Left lung (tissue), 10 donors: Measurements from ENCODE around the gene CALHM6. TPM values are rescaled to one million over a fixed set of nuclear protein-coding genes. Genes with fewer than 3 reads are reported as not detected.

Source experiments
- ATAC-seq: fragments of 200-7000 bp; cut with Tn5 transposase; one replicate; pipeline ENCODE4 v1.9.1; 2020; ENCODE audit warnings: moderate library complexity
- DNase-seq, 4 donors: peaks; one replicate each; pipeline ENCODE4 v3.0.0-alpha.2; 2013 to 2020
- H3K27ac ChIP-seq, 2 donors: fragments of 200-600 bp; sonication (generic) in 1 of 2; one replicate each; pipeline versions ENCODE4 v1.5.0 to v1.8.0; 2020 to 2021
- H3K27me3 ChIP-seq, 2 donors: fragments of 200-600 bp; sonication (generic) in 1 of 2; one replicate each; pipeline versions ENCODE4 v1.5.0 to v1.8.0; 2020 to 2021
- H3K36me3 ChIP-seq, 2 donors: fragments of 200-600 bp; sonication (generic) in 1 of 2; one replicate each; pipeline versions ENCODE4 v1.5.0 to v1.8.0; 2020 to 2021
- H3K4me1 ChIP-seq, 2 donors: fragments of 200-600 bp; one replicate each; pipeline ENCODE4 v1.8.0; 2021
- H3K4me3 ChIP-seq, 2 donors: fragments of 200-600 bp; sonication (generic) in 1 of 2; one replicate each; pipeline versions ENCODE4 v1.5.0 to v1.8.0; 2020 to 2021; ENCODE audit warnings: mild to moderate bottlenecking in 1 of 2
- H3K9me3 ChIP-seq, 2 donors: fragments of 200-600 bp; sonication (generic) in 1 of 2; one replicate each; pipeline versions ENCODE4 v1.5.0 to v1.8.0; 2020 to 2021
- intact Hi-C, 2 donors: fragments of 100-400 bp; cut with DNase I; formaldehyde crosslinking; loops; one replicate each; pipeline versions ENCODE4 v1.11.2 to v1.14.2; 2022
- polyA plus RNA-seq, 6 donors: library from polyadenylated mRNA; unstranded; fragments of 120-200 nt; gene quantifications; one replicate each; pipeline ENCODE4 v1.2.1, GENCODE V29; 2013; ENCODE audit not compliant: insufficient read length in 6 of 6
- total RNA-seq, 2 donors: library from RNA; stranded (reverse); fragmentation: NEBNext Ultra II Directional; extraction: Animal tissue kit (Norgen Biotek cat#: 25700); gene quantifications; one replicate each; pipeline ENCODE4 v1.2.1, GENCODE V29; 2021
- TF ChIP-seq, protein P1 (sequence below), 2 donors: fragments of 200-600 bp; sonication (generic) in 1 of 2; IDR thresholded peaks; one replicate each; pipeline versions ENCODE4 v1.5.0 to v1.8.0; 2021; ENCODE audit warnings: antibody characterized with exemption in 2 of 2
- donor health status: DM: no; HTN: yes; CAD: no.
- donor health status: DM: no; HTN: no; CAD: no.

CALHM6 gene
- total and polyA plus RNA-seq, 8 donors = 2.1 to 9.1 (median 6.1) TPM

GRCh38 chr6:116429111-116429510 is 32.1 kb upstream of the CALHM6 start:
- ATAC-seq = no peak
- Histone ChIP-seq H3K4me3 (no peak overlapping the region), H3K27me3 (no peaks in the 10 kb centered on the region), H3K27ac (no peak overlapping the region), H3K4me1 (peaks cover 0 to 7% of the 10 kb centered on the region in 2 donors), H3K9me3 (no peaks in the 10 kb centered on the region), H3K36me3 (peaks cover 0 to 65% of the 10 kb centered on the region in 2 donors)
- TF ChIP-seq, protein P1, sequence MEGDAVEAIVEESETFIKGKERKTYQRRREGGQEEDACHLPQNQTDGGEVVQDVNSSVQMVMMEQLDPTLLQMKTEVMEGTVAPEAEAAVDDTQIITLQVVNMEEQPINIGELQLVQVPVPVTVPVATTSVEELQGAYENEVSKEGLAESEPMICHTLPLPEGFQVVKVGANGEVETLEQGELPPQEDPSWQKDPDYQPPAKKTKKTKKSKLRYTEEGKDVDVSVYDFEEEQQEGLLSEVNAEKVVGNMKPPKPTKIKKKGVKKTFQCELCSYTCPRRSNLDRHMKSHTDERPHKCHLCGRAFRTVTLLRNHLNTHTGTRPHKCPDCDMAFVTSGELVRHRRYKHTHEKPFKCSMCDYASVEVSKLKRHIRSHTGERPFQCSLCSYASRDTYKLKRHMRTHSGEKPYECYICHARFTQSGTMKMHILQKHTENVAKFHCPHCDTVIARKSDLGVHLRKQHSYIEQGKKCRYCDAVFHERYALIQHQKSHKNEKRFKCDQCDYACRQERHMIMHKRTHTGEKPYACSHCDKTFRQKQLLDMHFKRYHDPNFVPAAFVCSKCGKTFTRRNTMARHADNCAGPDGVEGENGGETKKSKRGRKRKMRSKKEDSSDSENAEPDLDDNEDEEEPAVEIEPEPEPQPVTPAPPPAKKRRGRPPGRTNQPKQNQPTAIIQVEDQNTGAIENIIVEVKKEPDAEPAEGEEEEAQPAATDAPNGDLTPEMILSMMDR (IDR thresholded peaks at IDR 0.05) = no peak
- intact Hi-C loops = no loop called here
- no peak for DNase-seq

GRCh38 chr6:116430860-116431259 is 30.3 kb upstream of the CALHM6 start:
- H3K27ac ChIP-seq = no peak overlapping the region
- intact Hi-C loops = no loop called here
- H3K4me1 ChIP-seq = no peaks in the 10 kb centered on the region
- H3K9me3 ChIP-seq = no peaks in the 10 kb centered on the region
- ATAC-seq (no peak), DNase-seq (no peak)
- H3K36me3 ChIP-seq = peaks cover 0 to 82% of the 10 kb centered on the region in 2 donors
- H3K4me3 ChIP-seq = no peak overlapping the region
- H3K27me3 ChIP-seq = no peaks in the 10 kb centered on the region
- TF ChIP-seq, protein P1 (IDR thresholded peaks at IDR 0.05) = no peak

- no peak for DNase-seq
- Histone ChIP-seq H3K9me3 (no peaks in the 10 kb centered on the region), H3K4me1 (no peaks in the 10 kb centered on the region), H3K27ac (no peak overlapping the region), H3K36me3 (peaks cover 0 to 84% of the 10 kb centered on the region in 2 donors), H3K4me3 (no peak overlapping the region), H3K27me3 (no peaks in the 10 kb centered on the region)
- no peak for ATAC-seq
- TF ChIP-seq, protein P1 (IDR thresholded peaks at IDR 0.05) = no peak
- intact Hi-C loops = no loop called here
These were observed 29.1 kb upstream of the CALHM6 start for GRCh38 chr6:116431964-116432595.

DNA sequence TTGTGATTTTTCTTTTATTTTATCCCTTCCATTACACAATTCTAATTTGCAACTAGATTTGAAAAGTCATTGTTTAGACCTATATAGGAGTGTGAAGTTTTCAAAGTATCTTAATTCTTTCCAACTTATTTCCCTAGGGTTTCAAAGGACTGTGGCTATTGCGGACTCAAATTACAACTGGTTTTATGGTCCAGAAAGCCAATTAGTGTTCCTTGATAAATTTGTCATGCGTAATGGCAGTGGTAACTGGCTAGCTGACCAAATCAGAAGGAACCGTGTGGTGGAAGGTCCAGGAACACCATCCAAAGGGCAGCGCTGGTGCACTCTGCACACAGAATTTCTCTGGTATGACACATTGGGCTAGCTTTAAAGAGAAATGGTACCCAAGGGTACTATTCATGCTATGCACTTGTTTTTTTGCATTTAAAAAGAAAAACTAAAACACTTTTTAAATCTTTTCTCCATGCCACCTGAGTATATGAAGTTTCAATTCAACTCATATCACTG is 27.9 kb upstream of the CALHM6 start:
- Histone ChIP-seq H3K9me3 (no peaks in the 10 kb centered on the region), H3K27ac (no peak overlapping the region), H3K4me3 (no peak overlapping the region), H3K36me3 (peaks cover 0 to 72% of the 10 kb centered on the region in 2 donors), H3K27me3 (no peaks in the 10 kb centered on the region), H3K4me1 (no peaks in the 10 kb centered on the region)
- no peak for DNase-seq
- ATAC-seq = no peak
- intact Hi-C loops = no loop called here
- TF ChIP-seq, protein P1 (IDR thresholded peaks at IDR 0.05) = no peak

- ATAC-seq (no peak), DNase-seq (no peak)
- peaks cover 0 to 63% of the 10 kb centered on the region in 2 donors for H3K36me3 ChIP-seq
- intact Hi-C loops = no loop called here
- H3K27ac ChIP-seq = no peak overlapping the region
- H3K9me3 ChIP-seq = no peaks in the 10 kb centered on the region
- TF ChIP-seq, protein P1 (IDR thresholded peaks at IDR 0.05) = no peak
- peaks cover 0 to 3% of the 10 kb centered on the region in 2 donors for H3K4me1 ChIP-seq
- H3K27me3 ChIP-seq = no peaks in the 10 kb centered on the region
- no peak overlapping the region for H3K4me3 ChIP-seq
These were observed 27.0 kb upstream of the CALHM6 start for GRCh38 chr6:116434056-116434725.
